AG04449 (cell line): ENCODE data around the gene LRMDA.

ENCODE experiments used
- CTCF ChIA-PET: fragments of 350-600 bp; formaldehyde crosslinking; extraction: SDS; loops from one replicate; lab custom pipeline; 2021; ENCODE audit warnings: antibody characterized with exemption; lab: Yijun Ruan, JAX
- POLR2A ChIA-PET: fragments of 400-600, 350-600 bp; formaldehyde crosslinking; extraction: SDS; loops from one replicate; lab custom pipeline; 2020; ENCODE audit warnings: antibody characterized with exemption, inconsistent platforms; lab: Yijun Ruan, JAX
- DNase-seq: peaks from one replicate; pipeline ENCODE4 v3.0.0-alpha.2; 2010; ENCODE audit warnings: low read depth, low spot score
- H3K4me3 ChIP-seq: 2 replicates; pipeline ENCODE4 v1.5.1; 2011; ENCODE audit warnings: low read depth, mild to moderate bottlenecking, control low read depth, low read length
- CTCF ChIP-seq: IDR thresholded peaks from one replicate; pipeline ENCODE4 v1.5.1; 2011; ENCODE audit warnings: mild to moderate bottlenecking, moderate library complexity, low read length, control low read depth, inconsistent platforms; ENCODE audit not compliant: insufficient read depth; ENCODE audit errors: missing control alignments

LRMDA gene

GRCh38 chr10:76080451-76080850 lies 649.0 kb downstream of the LRMDA start:
- ChIA-PET POLR2A (no interaction called here), CTCF (interaction anchor here (1.6 kb wide), 1 partner anchor 44 kb away, joined by 5 read pairs; no protein-coding TSS in a partner anchor)
- TF ChIP-seq CTCF = no peak
- no peak overlapping the region for H3K4me3 ChIP-seq
- DNase-seq = no peak

GRCh38 chr10:76080991-76081390 lies 649.6 kb downstream of the LRMDA start:
- CTCF ChIA-PET = no interaction called here
- no peak for TF ChIP-seq CTCF
- DNase-seq = no peak
- no peak overlapping the region for H3K4me3 ChIP-seq
- POLR2A ChIA-PET = no interaction called here

- CTCF ChIA-PET = interaction anchor here (1.3 kb wide), 1 partner anchor 45 kb away, joined by 5 read pairs; no protein-coding TSS in a partner anchor
- POLR2A ChIA-PET = no interaction called here
- no peak overlapping the region for H3K4me3 ChIP-seq
- no peak for DNase-seq
- no peak for TF ChIP-seq CTCF
Measured at GRCh38 chr10:76082232-76082631, 650.8 kb downstream of the LRMDA start.

- ChIA-PET POLR2A (no interaction called here), CTCF (interaction anchor here (1.3 kb wide), 1 partner anchor 46 kb away, joined by 5 read pairs; no protein-coding TSS in a partner anchor)
- no peak overlapping the region for H3K4me3 ChIP-seq
- TF ChIP-seq CTCF = no peak
- DNase-seq = no peak
Measured at GRCh38 chr10:76082956-76083355, 651.5 kb downstream of the LRMDA start.

GRCh38 chr10:76085002-76085816 lies 653.8 kb downstream of the LRMDA start:
- no peak for TF ChIP-seq CTCF
- POLR2A ChIA-PET = no interaction called here
- CTCF ChIA-PET = no interaction called here
- no peak overlapping the region for H3K4me3 ChIP-seq
- no peak for DNase-seq

GRCh38 chr10:76085817-76086167 lies 654.4 kb downstream of the LRMDA start:
- POLR2A ChIA-PET = interaction anchor here (0.7 to 1.3 kb wide), 2 partner anchors 498 to 684 kb away, joined by 3 read pairs; partner anchors contain the start of gene ZNF503
- H3K4me3 ChIP-seq = no peak overlapping the region
- DNase-seq = no peak
- no peak for TF ChIP-seq CTCF
- CTCF ChIA-PET = no interaction called here
